ENCODE measurements around the gene GALM. TPM values are rescaled to one million over a fixed set of nuclear protein-coding genes. Genes with fewer than 3 reads are reported as not detected.

GALM gene
- total RNA-seq, 1 donor from 2014 or later, result 2.9 TPM

DNA sequence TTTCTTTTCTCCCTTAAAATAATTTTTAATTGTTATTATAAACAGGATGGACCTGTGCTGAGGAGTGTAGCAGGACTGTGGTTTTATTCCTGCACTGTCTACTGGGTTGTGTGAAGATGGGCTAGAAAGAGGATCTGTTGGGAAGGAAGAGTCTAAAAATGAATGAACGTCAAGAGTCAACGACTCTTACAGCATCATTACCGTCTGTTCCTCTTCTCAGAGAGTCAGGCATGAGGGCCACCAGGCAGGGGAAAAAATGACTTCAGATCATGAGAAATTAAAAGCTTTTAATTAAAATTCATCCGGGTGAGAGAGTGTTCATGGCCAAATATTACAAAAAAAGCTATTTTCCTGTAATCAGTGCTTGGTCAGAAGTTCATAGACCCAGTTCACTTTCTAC is 52.7 kb downstream of the GALM start:
- Mint-ChIP-seq H3K27ac (ENCODE audit: unreplicated experiment) (no peak overlapping the region), H3K4me3 (ENCODE audit: unreplicated experiment) (no peak overlapping the region), H3K27me3 (ENCODE audit: unreplicated experiment) (no peaks in the 10 kb centered on the region), H3K36me3 (ENCODE audit: unreplicated experiment) (no peaks in the 10 kb centered on the region), H3K4me1 (ENCODE audit: unreplicated experiment) (no peaks in the 10 kb centered on the region), H3K9me3 (ENCODE audit: unreplicated experiment) (no peaks in the 10 kb centered on the region)
- no peak for TF ChIP-seq CTCF (IDR thresholded peaks at IDR 0.05)
- DNase-seq (ENCODE audit: extremely low spot score, unreplicated experiment), result no peak

- H3K27ac Mint-ChIP-seq (ENCODE audit: unreplicated experiment), result no peak overlapping the region
- DNase-seq (ENCODE audit: extremely low spot score, unreplicated experiment), result no peak
- H3K4me3 Mint-ChIP-seq (ENCODE audit: unreplicated experiment), result no peak overlapping the region
- H3K9me3 Mint-ChIP-seq (ENCODE audit: unreplicated experiment), result no peaks in the 10 kb centered on the region
- no peaks in the 10 kb centered on the region for H3K4me1 Mint-ChIP-seq (ENCODE audit: unreplicated experiment)
- H3K36me3 Mint-ChIP-seq (ENCODE audit: unreplicated experiment), result no peaks in the 10 kb centered on the region
- no peak for TF ChIP-seq CTCF (IDR thresholded peaks at IDR 0.05)
- no peaks in the 10 kb centered on the region for H3K27me3 Mint-ChIP-seq (ENCODE audit: unreplicated experiment)
Measured at GRCh38 chr2:38719706-38720105, 53.8 kb downstream of the GALM start.

DNA sequence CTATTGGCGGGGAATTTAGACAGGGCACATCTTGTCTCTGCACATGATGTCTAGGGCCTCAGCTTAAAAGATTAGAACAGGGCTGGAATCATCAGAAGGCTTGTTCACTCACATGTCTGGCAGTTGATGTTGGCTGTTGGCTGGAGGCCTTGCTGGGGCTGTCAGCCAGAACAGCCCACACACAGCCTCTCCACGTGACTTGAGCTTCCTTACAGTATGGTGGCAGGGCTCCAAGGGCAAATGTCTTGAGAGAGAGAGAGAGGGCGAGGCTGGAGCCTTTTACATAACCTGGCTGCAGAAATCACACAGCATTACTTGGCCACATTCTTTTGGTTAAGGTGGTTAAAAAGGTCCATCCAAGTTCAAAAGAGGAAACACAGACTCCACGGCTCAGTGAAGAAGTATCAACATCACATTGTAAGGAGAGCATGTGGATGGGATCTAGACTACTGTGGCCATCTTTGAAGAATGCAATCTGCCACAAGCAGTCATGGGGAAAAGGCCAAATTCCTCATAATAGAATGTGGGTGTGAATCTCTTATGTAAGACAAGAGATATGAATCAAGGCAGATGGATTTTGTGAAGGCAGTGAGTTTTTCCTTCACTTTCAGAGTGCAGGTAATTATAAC is 54.8 kb downstream of the GALM start:
- no peak for DNase-seq (ENCODE audit: extremely low spot score, unreplicated experiment)
- H3K4me1 Mint-ChIP-seq (ENCODE audit: unreplicated experiment), result no peaks in the 10 kb centered on the region
- H3K27ac Mint-ChIP-seq (ENCODE audit: unreplicated experiment), result no peak overlapping the region
- no peaks in the 10 kb centered on the region for H3K27me3 Mint-ChIP-seq (ENCODE audit: unreplicated experiment)
- H3K4me3 Mint-ChIP-seq (ENCODE audit: unreplicated experiment), result no peak overlapping the region
- no peak for TF ChIP-seq CTCF (IDR thresholded peaks at IDR 0.05)
- no peaks in the 10 kb centered on the region for H3K36me3 Mint-ChIP-seq (ENCODE audit: unreplicated experiment)
- no peaks in the 10 kb centered on the region for H3K9me3 Mint-ChIP-seq (ENCODE audit: unreplicated experiment)

DNA sequence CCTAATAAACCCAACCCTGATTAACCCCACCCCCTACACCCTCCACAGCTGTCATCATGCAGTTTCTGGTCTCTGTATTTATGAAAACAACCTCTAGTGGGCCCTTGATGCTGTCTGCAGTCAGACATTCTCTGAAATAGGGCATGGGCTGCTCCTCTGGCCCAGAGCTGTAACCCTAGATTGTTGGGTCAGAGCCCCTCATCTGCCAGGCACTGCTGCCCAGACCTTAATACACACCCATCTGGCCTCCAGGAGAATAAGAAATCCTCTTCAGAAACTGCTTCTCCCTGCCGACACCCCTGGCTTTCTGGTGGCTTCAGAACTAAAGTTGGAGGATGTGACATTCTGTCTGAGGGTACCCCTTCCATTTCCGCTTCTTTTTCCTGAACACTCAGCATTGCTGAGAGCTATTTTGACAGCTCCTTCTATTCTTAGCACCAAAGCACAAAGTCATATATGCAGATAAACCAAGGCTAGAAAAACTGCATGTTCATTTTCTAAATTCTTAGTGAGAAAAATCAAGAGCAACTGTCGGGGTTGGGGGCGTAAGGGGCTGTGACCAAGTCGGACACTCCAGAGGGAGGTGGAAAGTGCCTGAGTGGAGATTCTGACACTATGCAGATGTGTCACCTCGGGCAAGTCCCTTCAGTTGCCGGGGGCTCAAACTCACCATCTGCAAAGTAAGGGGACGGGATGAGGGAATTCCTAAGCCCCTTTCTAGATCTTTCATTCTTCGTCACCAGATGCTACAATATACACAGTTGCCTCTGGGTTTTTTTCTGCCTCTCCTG is 56.6 kb downstream of the GALM start:
- no peaks in the 10 kb centered on the region for H3K9me3 Mint-ChIP-seq (ENCODE audit: unreplicated experiment)
- no peak for DNase-seq (ENCODE audit: extremely low spot score, unreplicated experiment)
- no peaks in the 10 kb centered on the region for H3K4me1 Mint-ChIP-seq (ENCODE audit: unreplicated experiment)
- no peak overlapping the region for H3K27ac Mint-ChIP-seq (ENCODE audit: unreplicated experiment)
- H3K4me3 Mint-ChIP-seq (ENCODE audit: unreplicated experiment), result no peak overlapping the region
- TF ChIP-seq CTCF (IDR thresholded peaks at IDR 0.05), result no peak
- no peaks in the 10 kb centered on the region for H3K36me3 Mint-ChIP-seq (ENCODE audit: unreplicated experiment)
- H3K27me3 Mint-ChIP-seq (ENCODE audit: unreplicated experiment), result no peaks in the 10 kb centered on the region

GRCh38 chr2:38723173-38723572 is 57.3 kb downstream of the GALM start:
- TF ChIP-seq CTCF (IDR thresholded peaks at IDR 0.05), result no peak
- Mint-ChIP-seq H3K9me3 (ENCODE audit: unreplicated experiment) (no peaks in the 10 kb centered on the region), H3K36me3 (ENCODE audit: unreplicated experiment) (no peaks in the 10 kb centered on the region), H3K4me3 (ENCODE audit: unreplicated experiment) (no peak overlapping the region), H3K27ac (ENCODE audit: unreplicated experiment) (no peak overlapping the region), H3K4me1 (ENCODE audit: unreplicated experiment) (no peaks in the 10 kb centered on the region), H3K27me3 (ENCODE audit: unreplicated experiment) (no peaks in the 10 kb centered on the region)
- no peak for DNase-seq (ENCODE audit: extremely low spot score, unreplicated experiment)

All from osteocyte (in vitro differentiated cells).